Activated B cell treated with CpG ODN at 0.5 μM for 24 hours (primary cell): ENCODE data around the gene IL1RAP. TPM values are rescaled to one million over a fixed set of nuclear protein-coding genes. Genes with fewer than 3 reads are reported as not detected.

Experiments
- ATAC-seq: fragments of 200-7000 bp; cut with Tn5 transposase; one replicate; pipeline ENCODE4 v1.10.0; 2021; ENCODE audit warnings: low read depth, mild to moderate bottlenecking, moderate library complexity
- CTCF ChIA-PET: fragments of 350-600 bp; sonication (Branson Sonifier 250); formaldehyde crosslinking; loops from one replicate; lab custom pipeline; 2021; ENCODE audit warnings: antibody characterized with exemption; lab: Charles Lee
- POLR2A ChIA-PET: fragments of 350-600 bp; sonication (Branson Sonifier 250); formaldehyde crosslinking; loops from one replicate; lab custom pipeline; 2021; ENCODE audit warnings: antibody characterized with exemption; lab: Charles Lee
- DNase-seq: peaks from one replicate; pipeline ENCODE4 v3.0.0; 2022
- H3K27ac Mint-ChIP-seq: one replicate; pipeline ENCODE4 v1.8.0; 2020; ENCODE audit warnings: mixed read lengths
- H3K27me3 Mint-ChIP-seq: one replicate; pipeline ENCODE4 v1.8.0; 2021; ENCODE audit warnings: mixed read lengths
- H3K36me3 Mint-ChIP-seq: one replicate; pipeline ENCODE4 v1.8.0; 2021; ENCODE audit warnings: low read depth, mixed read lengths
- H3K4me1 Mint-ChIP-seq: one replicate; pipeline ENCODE4 v1.8.0; 2021; ENCODE audit warnings: mixed read lengths
- H3K4me3 Mint-ChIP-seq: one replicate; pipeline ENCODE4 v1.8.0; 2020; ENCODE audit warnings: mild to moderate bottlenecking, mixed read lengths
- H3K9me3 Mint-ChIP-seq: one replicate; pipeline ENCODE4 v1.8.0; 2020; ENCODE audit warnings: mixed read lengths
- intact Hi-C: fragments of 100-400 bp; cut with micrococcal nuclease; formaldehyde crosslinking; loops from one replicate; pipeline ENCODE4 v1.15.1; 2024
- total RNA-seq: library from RNA; stranded (reverse); gene quantifications from 2 replicates; pipeline ENCODE4 v1.2.3, GENCODE V29; 2022
- TF ChIP-seq, protein P1 (sequence below): fragments of 200-600 bp; IDR thresholded peaks from one replicate; pipeline ENCODE4 v1.8.0; 2022; ENCODE audit warnings: antibody characterized with exemption, mild to moderate bottlenecking

IL1RAP gene
- total RNA-seq, 1 donor from 2014 or later, result 6.3 TPM

DNA sequence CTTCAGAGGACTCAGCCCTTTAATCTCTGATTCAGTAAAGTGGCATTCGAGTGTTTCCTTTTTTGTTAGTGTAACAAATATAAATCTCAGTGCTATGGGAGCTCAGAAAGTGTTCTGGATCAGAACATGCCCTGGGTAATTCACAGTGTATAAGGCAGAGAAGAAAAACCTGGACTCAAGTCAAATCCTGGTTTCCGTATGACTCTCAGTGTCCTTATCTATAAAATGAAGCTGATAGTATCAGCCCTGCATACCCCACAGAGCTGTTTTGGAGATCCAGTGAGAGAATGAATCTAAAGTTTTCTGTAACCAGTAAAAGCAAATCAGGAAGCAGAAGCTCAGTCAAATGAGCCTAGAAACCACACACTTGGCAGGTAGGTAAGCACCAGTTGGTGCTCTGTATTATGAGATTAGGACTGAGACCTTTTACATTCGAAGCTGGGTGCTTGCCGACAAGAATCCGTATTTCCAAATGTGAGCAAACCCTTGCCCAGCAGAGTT is 67.2 kb downstream of the IL1RAP start:
- ChIA-PET POLR2A (no interaction called here), CTCF (no interaction called here)
- H3K9me3 Mint-ChIP-seq, result peaks cover 3% of the 10 kb centered on the region
- no peaks in the 10 kb centered on the region for H3K27me3 Mint-ChIP-seq
- ATAC-seq (no peak), DNase-seq (no peak)
- TF ChIP-seq, protein P1, sequence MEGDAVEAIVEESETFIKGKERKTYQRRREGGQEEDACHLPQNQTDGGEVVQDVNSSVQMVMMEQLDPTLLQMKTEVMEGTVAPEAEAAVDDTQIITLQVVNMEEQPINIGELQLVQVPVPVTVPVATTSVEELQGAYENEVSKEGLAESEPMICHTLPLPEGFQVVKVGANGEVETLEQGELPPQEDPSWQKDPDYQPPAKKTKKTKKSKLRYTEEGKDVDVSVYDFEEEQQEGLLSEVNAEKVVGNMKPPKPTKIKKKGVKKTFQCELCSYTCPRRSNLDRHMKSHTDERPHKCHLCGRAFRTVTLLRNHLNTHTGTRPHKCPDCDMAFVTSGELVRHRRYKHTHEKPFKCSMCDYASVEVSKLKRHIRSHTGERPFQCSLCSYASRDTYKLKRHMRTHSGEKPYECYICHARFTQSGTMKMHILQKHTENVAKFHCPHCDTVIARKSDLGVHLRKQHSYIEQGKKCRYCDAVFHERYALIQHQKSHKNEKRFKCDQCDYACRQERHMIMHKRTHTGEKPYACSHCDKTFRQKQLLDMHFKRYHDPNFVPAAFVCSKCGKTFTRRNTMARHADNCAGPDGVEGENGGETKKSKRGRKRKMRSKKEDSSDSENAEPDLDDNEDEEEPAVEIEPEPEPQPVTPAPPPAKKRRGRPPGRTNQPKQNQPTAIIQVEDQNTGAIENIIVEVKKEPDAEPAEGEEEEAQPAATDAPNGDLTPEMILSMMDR, result no peak
- no peak overlapping the region for H3K4me3 Mint-ChIP-seq
- H3K36me3 Mint-ChIP-seq, result no peaks in the 10 kb centered on the region
- intact Hi-C loops, result loop anchor here (10.0 kb wide), 1 partner anchor 114 kb away; no protein-coding TSS in a partner anchor
- H3K27ac Mint-ChIP-seq, result no peak overlapping the region
- H3K4me1 Mint-ChIP-seq, result peaks cover 17% of the 10 kb centered on the region

GRCh38 chr3:190582667-190583066 is 68.8 kb downstream of the IL1RAP start:
- no peaks in the 10 kb centered on the region for H3K36me3 Mint-ChIP-seq
- ChIA-PET POLR2A (no interaction called here), CTCF (no interaction called here)
- H3K4me1 Mint-ChIP-seq, result peaks cover 31% of the 10 kb centered on the region
- H3K27me3 Mint-ChIP-seq, result no peaks in the 10 kb centered on the region
- intact Hi-C loops, result loop anchor here (10.0 kb wide), 1 partner anchor 112 kb away; no protein-coding TSS in a partner anchor
- H3K4me3 Mint-ChIP-seq, result no peak overlapping the region
- ATAC-seq (no peak), DNase-seq (no peak)
- H3K27ac Mint-ChIP-seq, result no peak overlapping the region
- TF ChIP-seq, protein P1, result no peak
- peaks cover 3% of the 10 kb centered on the region for H3K9me3 Mint-ChIP-seq

GRCh38 chr3:190585805-190586630 is 72.1 kb downstream of the IL1RAP start:
- Mint-ChIP-seq H3K9me3 (peaks cover 1% of the 10 kb centered on the region), H3K4me1 (peaks cover 25% of the 10 kb centered on the region), H3K27me3 (no peaks in the 10 kb centered on the region), H3K27ac (no peak overlapping the region), H3K4me3 (no peak overlapping the region), H3K36me3 (no peaks in the 10 kb centered on the region)
- no peak for DNase-seq
- intact Hi-C loops, result loop anchor here (2.0 to 10.0 kb wide), 3 partner anchors 31 to 109 kb away; partner anchors contain the start of gene IL1RAP
- ChIA-PET POLR2A (no interaction called here), CTCF (no interaction called here)
- peak; percentile 25 for ATAC-seq
- TF ChIP-seq, protein P1, result no peak

- DNase-seq, result no peak
- peak; percentile 87 for ATAC-seq
- Mint-ChIP-seq H3K4me3 (peak overlapping the region; percentile 1), H3K4me1 (peaks cover 22% of the 10 kb centered on the region), H3K27ac (no peak overlapping the region), H3K9me3 (peaks cover 1% of the 10 kb centered on the region), H3K27me3 (no peaks in the 10 kb centered on the region), H3K36me3 (no peaks in the 10 kb centered on the region)
- POLR2A ChIA-PET, result no interaction called here
- intact Hi-C loops, result loop anchor here (2.0 to 10.0 kb wide), 3 partner anchors 30 to 108 kb away; partner anchors contain the start of gene IL1RAP
- CTCF ChIA-PET, result no interaction called here
- TF ChIP-seq, protein P1, result no peak
These were observed 72.7 kb downstream of the IL1RAP start for GRCh38 chr3:190586631-190587011.

DNA sequence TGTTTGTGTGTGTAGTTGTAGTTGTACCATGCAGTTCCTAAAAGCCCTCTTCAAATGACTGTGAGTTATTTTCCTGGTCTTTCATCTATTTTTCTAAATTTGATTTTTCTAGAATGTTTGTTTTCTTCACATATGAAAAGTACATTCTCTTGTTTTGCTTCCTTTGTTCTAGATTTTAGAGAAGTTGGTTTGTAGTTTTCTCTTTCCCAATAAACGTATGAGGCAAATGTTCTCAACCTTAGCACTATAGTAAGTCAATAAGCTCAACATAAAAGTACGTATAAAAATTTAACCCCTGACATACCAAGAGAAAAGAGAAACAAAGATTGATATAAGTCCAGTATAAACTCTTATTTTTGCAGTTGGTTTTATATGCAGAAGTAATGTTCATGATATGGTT is 74.7 kb downstream of the IL1RAP start:
- DNase-seq, result no peak
- intact Hi-C loops, result loop anchor here (10.0 kb wide), 1 partner anchor 106 kb away; no protein-coding TSS in a partner anchor
- Mint-ChIP-seq H3K27ac (no peak overlapping the region), H3K9me3 (peaks cover 1% of the 10 kb centered on the region), H3K27me3 (no peaks in the 10 kb centered on the region), H3K36me3 (no peaks in the 10 kb centered on the region), H3K4me1 (peaks cover 22% of the 10 kb centered on the region), H3K4me3 (no peak overlapping the region)
- TF ChIP-seq, protein P1, result no peak
- POLR2A ChIA-PET, result no interaction called here
- CTCF ChIA-PET, result no interaction called here
- ATAC-seq, result no peak
